K562 (cell line): ENCODE results near the gene LMNTD2. TPM values are rescaled to one million over a fixed set of nuclear protein-coding genes. Genes with fewer than 3 reads are reported as not detected.

Source experiments
- COPS2 ChIP-seq: fragments of 450-650 bp; conservative IDR thresholded peaks from 2 replicates; pipeline ENCODE4 v1.6.1; 2016; ENCODE audit warnings: mild to moderate bottlenecking, moderate library complexity
- CREBBP ChIP-seq: IDR thresholded peaks from one replicate; pipeline ENCODE4 v1.6.1; 2012; ENCODE audit warnings: low read depth, mild to moderate bottlenecking, control low read depth, inconsistent platforms, low read length
- JUN ChIP-seq, 2 experiments: sonication (generic) in 1 of 2; formaldehyde crosslinking in 1 of 2; IDR thresholded peaks; 2 replicates each; pipeline versions ENCODE4 v1.6.1 to v1.8.0; 2012 to 2022; ENCODE audit warnings: borderline replicate concordance in 2 of 2, mild to moderate bottlenecking in 2 of 2, improper control_type of control experiment in 1 of 2, low read depth in 1 of 2, low read length in 1 of 2, missing genetic modification reagents in 1 of 2
- KLF13 ChIP-seq: fragments of 450-650 bp; IDR thresholded peaks from 2 replicates; pipeline ENCODE4 v1.6.1; 2016; ENCODE audit warnings: missing genetic modification characterization, low read depth, mild to moderate bottlenecking, missing compliant biosample characterization, moderate library complexity, borderline replicate concordance
- NCOA6 ChIP-seq: fragments of 450-650 bp; IDR thresholded peaks from 2 replicates; pipeline ENCODE4 v1.6.1; 2017; ENCODE audit warnings: mild to moderate bottlenecking
- NR0B1 ChIP-seq: fragments of 450-650 bp; IDR thresholded peaks from one replicate; pipeline ENCODE4 v1.6.1; 2018; ENCODE audit warnings: mild to moderate bottlenecking, moderate library complexity; ENCODE audit not compliant: partially characterized antibody
- PHTF2 ChIP-seq: fragments of 250-450 bp; sonication (Bioruptor Pico); IDR thresholded peaks from 2 replicates; pipeline ENCODE4 v1.5.0; 2021; ENCODE audit warnings: mild to moderate bottlenecking
- PRDM10 ChIP-seq: fragments of 450-650 bp; IDR thresholded peaks from 2 replicates; pipeline ENCODE4 v1.6.1; 2018; ENCODE audit not compliant: partially characterized antibody
- RCOR1 ChIP-seq, 2 experiments: IDR thresholded peaks; 2 replicates each; pipeline ENCODE4 v1.6.1; 2012; ENCODE audit warnings: low read depth in 2 of 2, low read length in 2 of 2, borderline replicate concordance in 1 of 2, improper control_type of control experiment in 1 of 2
- RFX5 ChIP-seq: IDR thresholded peaks from 2 replicates; pipeline ENCODE4 v1.6.1; 2011; ENCODE audit warnings: low read depth, mild to moderate bottlenecking, improper control_type of control experiment, low read length
- SFPQ ChIP-seq: fragments of 200-400 bp; formaldehyde crosslinking; IDR thresholded peaks from 2 replicates; pipeline ENCODE4 v1.6.1; 2017; ENCODE audit warnings: mild to moderate bottlenecking, low read depth, low read length, moderate library complexity
- SIX5 ChIP-seq, 2 experiments: IDR thresholded peaks; 2 replicates each; pipeline ENCODE4 v1.6.1; 2011; ENCODE audit warnings: low read length in 2 of 2, borderline replicate concordance in 1 of 2, low read depth in 1 of 2, mild to moderate bottlenecking in 1 of 2, moderate library complexity in 1 of 2; ENCODE audit not compliant: insufficient read depth in 1 of 2
- TBP ChIP-seq: optimal IDR thresholded peaks from 2 replicates; pipeline ENCODE3; 2011; ENCODE audit warnings: low read depth, low read length, improper control_type of control experiment
- ZKSCAN3 ChIP-seq: fragments of 250-450 bp; sonication (Bioruptor Pico); IDR thresholded peaks from 2 replicates; pipeline ENCODE4 v1.4.0; 2020
- ZNF165 ChIP-seq: fragments of 250-450 bp; sonication (Bioruptor Pico); IDR thresholded peaks from 2 replicates; pipeline ENCODE4 v1.4.0; 2020; ENCODE audit warnings: borderline replicate concordance
- ZNF217 ChIP-seq: sonication (generic); formaldehyde crosslinking; IDR thresholded peaks from 2 replicates; pipeline ENCODE4 v1.8.0; 2022; ENCODE audit warnings: mild to moderate bottlenecking, missing genetic modification reagents
- ZNF408 ChIP-seq: fragments of 250-450 bp; sonication (Bioruptor Pico); IDR thresholded peaks from 2 replicates; pipeline ENCODE4 v1.4.0; 2020; ENCODE audit warnings: low read depth, mild to moderate bottlenecking, moderate library complexity
- polyA plus RNA-seq, 8 experiments: library from polyadenylated mRNA; depleted of rRNA in 4 of 8; stranded (reverse) in 5 of 8; unstranded in 3 of 8; fragments of >200 nt; fragmentation: Nextera tagmentation in 2 of 8; fragmentation: Illumina TruSeq in 1 of 8; extraction: Ambion mirVana in 2 of 8; extraction: Trizol in 1 of 8; gene quantifications; 2 replicates each; pipeline versions ENCODE4 v1.2.1 to v1.2.3, GENCODE V29; 2011 to 2014; ENCODE audit warnings: inconsistent platforms in 1 of 8, missing spikeins in 1 of 8
- total RNA-seq, 7 experiments: library from RNA; depleted of rRNA in 6 of 7; stranded (reverse); fragments of >200 nt in 6 of 7; fragmentation: Illumina TruSeq in 2 of 7; extraction: Trizol in 2 of 7; gene quantifications; 2 replicates each; pipeline versions ENCODE4 v1.2.1 to v1.2.3, GENCODE V29; 2011 to 2021; ENCODE audit warnings: low replicate concordance in 1 of 7
- TF ChIP-seq, protein P1 (sequence below): sonication (generic); formaldehyde crosslinking; IDR thresholded peaks from 2 replicates; pipeline ENCODE4 v1.8.0; 2023; ENCODE audit warnings: mild to moderate bottlenecking, missing genetic modification reagents

The LMNTD2 gene
- total and polyA plus RNA-seq, 9 of the 15 experiments (the other 6 are each of a cell fraction or from before 2014, with no cell fraction given) = 0.48 to 4.2 (median 1.5) TPM; not detected in 3

DNA sequence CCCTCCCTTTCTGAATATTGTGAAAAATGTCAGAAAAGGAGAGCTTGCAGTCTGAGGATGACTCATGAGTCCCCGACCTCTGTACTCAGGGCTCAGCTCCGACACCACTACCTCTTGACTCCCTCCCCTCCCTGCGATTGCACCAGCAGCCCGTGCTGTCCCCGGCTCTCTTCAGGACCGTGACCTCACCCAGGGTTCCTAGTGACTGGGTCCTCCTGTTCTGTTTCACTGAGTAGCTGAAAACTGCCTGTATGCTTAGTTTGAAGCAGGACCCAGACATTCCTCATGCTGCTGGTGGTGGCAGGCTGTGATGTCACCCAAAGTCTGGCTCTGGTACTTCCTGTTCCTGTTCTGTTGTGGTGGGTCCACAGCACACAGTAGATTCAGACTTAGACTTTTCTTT, 27.4 kb upstream of the LMNTD2 start (continued):
- TF ChIP-seq JUN (IDR thresholded peaks at IDR 0.05; ENCODE audit: borderline replicate concordance, low read depth, low read length) (peak; percentile 73; the same call in 1 of the 2 replicates), JUN (CRISPR knock-in tag; IDR thresholded peaks at IDR 0.05; ENCODE audit: borderline replicate concordance) (0 out of 2 replicates have a peak, but pooled peaks have one; percentile 51), RFX5 (no peak), ZNF165 (CRISPR knock-in tag) (no peak), CREBBP (no peak), ZNF408 (CRISPR knock-in tag) (no peak), PRDM10 (peak; percentile 50), RCOR1 (IDR thresholded peaks at IDR 0.05; ENCODE audit: borderline replicate concordance in 1 of 2, low read depth in 2 of 2, low read length in 2 of 2) (no peak), PHTF2 (no peak), NCOA6 (no peak), SFPQ (no peak), NR0B1 (no peak), SIX5 (IDR thresholded peaks at IDR 0.05; ENCODE audit: borderline replicate concordance in 1 of 2, insufficient read depth in 1 of 2, low read depth in 1 of 2, low read length in 2 of 2) (no peak), ZKSCAN3 (CRISPR knock-in tag) (no peak), KLF13 (tag) (no peak), COPS2 (no peak), ZNF217 (CRISPR knock-in tag) (no peak), TBP (no peak)
- TF ChIP-seq, protein P1, sequence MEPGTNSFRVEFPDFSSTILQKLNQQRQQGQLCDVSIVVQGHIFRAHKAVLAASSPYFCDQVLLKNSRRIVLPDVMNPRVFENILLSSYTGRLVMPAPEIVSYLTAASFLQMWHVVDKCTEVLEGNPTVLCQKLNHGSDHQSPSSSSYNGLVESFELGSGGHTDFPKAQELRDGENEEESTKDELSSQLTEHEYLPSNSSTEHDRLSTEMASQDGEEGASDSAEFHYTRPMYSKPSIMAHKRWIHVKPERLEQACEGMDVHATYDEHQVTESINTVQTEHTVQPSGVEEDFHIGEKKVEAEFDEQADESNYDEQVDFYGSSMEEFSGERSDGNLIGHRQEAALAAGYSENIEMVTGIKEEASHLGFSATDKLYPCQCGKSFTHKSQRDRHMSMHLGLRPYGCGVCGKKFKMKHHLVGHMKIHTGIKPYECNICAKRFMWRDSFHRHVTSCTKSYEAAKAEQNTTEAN (CRISPR knock-in tag) = no peak
